Stimulated activated CD4-positive, alpha-beta T cell treated with anti-CD3 and anti-CD28 coated beads, TNF-alpha, amount 100 ng/mL, for 48 hours (primary cell): ENCODE results near the gene TKFC.

Experiments
- DNase-seq, 3 donors: peaks; one replicate each; pipeline ENCODE4 v3.0.0-alpha.2; 2020; ENCODE audit warnings: low read depth in 3 of 3

Gene TKFC

GRCh38 chr11:61325649-61326414 lies 7.2 kb upstream of the TKFC start:
- no peak for DNase-seq

GRCh38 chr11:61327669-61328071 lies 5.4 kb upstream of the TKFC start:
- no peak for DNase-seq

- no peak for DNase-seq
Observed at GRCh38 chr11:61328351-61328750, 4.7 kb upstream of the TKFC start.

GRCh38 chr11:61329871-61330270 lies 3.2 kb upstream of the TKFC start:
- no peak for DNase-seq

- DNase-seq = no peak
Observed at GRCh38 chr11:61331651-61332050, 1.4 kb upstream of the TKFC start.

- DNase-seq = no peak
Observed at GRCh38 chr11:61332281-61332796, 689 bp upstream of the TKFC start.

GRCh38 chr11:61333550-61334433 lies 764 bp downstream of the TKFC start:
- no peak for DNase-seq

- DNase-seq = no peak
Observed at GRCh38 chr11:61334434-61335354, 1.7 kb downstream of the TKFC start.

GRCh38 chr11:61335355-61335710 lies 2.3 kb downstream of the TKFC start:
- DNase-seq = no peak

GRCh38 chr11:61336171-61336935 lies 3.3 kb downstream of the TKFC start:
- DNase-seq = peak; percentile 67 to 73 (median 67)

GRCh38 chr11:61337706-61338470 lies 4.9 kb downstream of the TKFC start:
- DNase-seq = no peak

- no peak for DNase-seq
Observed at GRCh38 chr11:61338783-61339489, 5.9 kb downstream of the TKFC start.

- DNase-seq = no peak
Observed at GRCh38 chr11:61339490-61339878, 6.5 kb downstream of the TKFC start.

GRCh38 chr11:61340979-61341378 lies 8.0 kb downstream of the TKFC start:
- no peak for DNase-seq

- no peak for DNase-seq
Observed at GRCh38 chr11:61341706-61342105, 8.7 kb downstream of the TKFC start.

- DNase-seq = no peak
Observed at GRCh38 chr11:61342207-61342803, 9.3 kb downstream of the TKFC start.

GRCh38 chr11:61343792-61344745 lies 11.0 kb downstream of the TKFC start:
- no peak for DNase-seq

GRCh38 chr11:61345170-61345610 lies 12.2 kb downstream of the TKFC start:
- no peak for DNase-seq
